K562 (cell line): ENCODE data around the gene ALG14. TPM values are rescaled to one million over a fixed set of nuclear protein-coding genes. Genes with fewer than 3 reads are reported as not detected.

Source experiments
- CEBPG ChIP-seq, 3 experiments: fragments of 200-800 bp in 1 of 3; sonication (Bioruptor generic) in 1 of 3; sonication (generic) in 1 of 3; formaldehyde crosslinking in 1 of 3; IDR thresholded peaks in 2 of 3; conservative IDR thresholded peaks in 1 of 3; 2 replicates each; pipeline versions ENCODE4 v1.6.1 to v1.8.0; 2016 to 2022; ENCODE audit warnings: missing compliant biosample characterization in 2 of 3, missing genetic modification characterization in 2 of 3, mild to moderate bottlenecking in 1 of 3, missing genetic modification reagents in 1 of 3
- FOXA1 ChIP-seq: fragments of 450-650 bp; IDR thresholded peaks from 2 replicates; pipeline ENCODE4 v1.6.1; 2016; ENCODE audit warnings: mild to moderate bottlenecking, borderline replicate concordance
- GABPB2 ChIP-seq: fragments of 250-450 bp; sonication (Bioruptor Pico); conservative IDR thresholded peaks from 2 replicates; pipeline ENCODE4 v1.5.1; 2021; ENCODE audit warnings: mild to moderate bottlenecking
- KDM2B ChIP-seq: fragments of 250-450 bp; sonication (Bioruptor Pico); IDR thresholded peaks from 2 replicates; pipeline ENCODE4 v1.8.0; 2021; ENCODE audit warnings: mild to moderate bottlenecking, moderate library complexity
- MEF2A ChIP-seq: IDR thresholded peaks from 2 replicates; pipeline ENCODE4 v1.6.1; 2011; ENCODE audit warnings: low read depth, mild to moderate bottlenecking, low read length, moderate library complexity; ENCODE audit not compliant: control insufficient read depth
- MYBL2 ChIP-seq, 2 experiments: fragments of 450-650 bp in 1 of 2; sonication (generic) in 1 of 2; formaldehyde crosslinking in 1 of 2; IDR thresholded peaks; 2 replicates each; pipeline versions ENCODE4 v1.6.1 to v1.8.1; 2017 to 2022; ENCODE audit warnings: borderline replicate concordance in 1 of 2, inconsistent platforms in 1 of 2, low read depth in 1 of 2, mild to moderate bottlenecking in 1 of 2, missing genetic modification reagents in 1 of 2, moderate library complexity in 1 of 2
- PKNOX1 ChIP-seq: fragments of 450-650 bp; IDR thresholded peaks from 2 replicates; pipeline ENCODE4 v1.6.1; 2016
- SPI1 ChIP-seq: IDR thresholded peaks from 2 replicates; pipeline ENCODE4 v1.6.1; 2011; ENCODE audit warnings: low read depth, low read length, control low read depth, borderline replicate concordance
- TEAD1 ChIP-seq, 2 experiments: fragments of 450-650 bp in 1 of 2; sonication (generic) in 1 of 2; formaldehyde crosslinking; IDR thresholded peaks; 2 replicates each; pipeline versions ENCODE4 v1.4.0 to v1.8.0; 2020 to 2022; ENCODE audit warnings: mild to moderate bottlenecking in 2 of 2, missing genetic modification reagents in 1 of 2
- ZBTB1 ChIP-seq: sonication (generic); formaldehyde crosslinking; IDR thresholded peaks from 2 replicates; pipeline ENCODE4 v1.8.1; 2023; ENCODE audit warnings: missing genetic modification reagents, low read depth, mild to moderate bottlenecking, borderline replicate concordance
- ZFP30 ChIP-seq: fragments of 250-450 bp; sonication (Bioruptor Pico); IDR thresholded peaks from 2 replicates; pipeline ENCODE4 v1.8.0; 2022; ENCODE audit warnings: moderate library complexity, mild to moderate bottlenecking, inconsistent platforms, borderline replicate concordance
- ZNF134 ChIP-seq: fragments of 250-450 bp; sonication (Bioruptor Pico); conservative IDR thresholded peaks from 2 replicates; pipeline ENCODE4 v1.4.0; 2020
- ZNF175 ChIP-seq: fragments of 200-800 bp; sonication (Bioruptor generic); IDR thresholded peaks from 2 replicates; pipeline ENCODE4 v1.6.1; 2016; ENCODE audit warnings: low read depth, mild to moderate bottlenecking, missing genetic modification characterization, missing compliant biosample characterization
- ZNF695 ChIP-seq: fragments of 450-650 bp; formaldehyde crosslinking; IDR thresholded peaks from 2 replicates; pipeline ENCODE4 v1.4.0; 2020; ENCODE audit warnings: mild to moderate bottlenecking, moderate library complexity
- ZNF79 ChIP-seq: fragments of 250-450 bp; sonication (Bioruptor Pico); IDR thresholded peaks from 2 replicates; pipeline ENCODE4 v1.4.0; 2020; ENCODE audit warnings: low read depth, mild to moderate bottlenecking, moderate library complexity
- polyA plus RNA-seq, 8 experiments: library from polyadenylated mRNA; depleted of rRNA in 4 of 8; stranded (reverse) in 5 of 8; unstranded in 3 of 8; fragments of >200 nt; fragmentation: Nextera tagmentation in 2 of 8; fragmentation: Illumina TruSeq in 1 of 8; extraction: Ambion mirVana in 2 of 8; extraction: Trizol in 1 of 8; gene quantifications; 2 replicates each; pipeline versions ENCODE4 v1.2.1 to v1.2.3, GENCODE V29; 2011 to 2014; ENCODE audit warnings: inconsistent platforms in 1 of 8, missing spikeins in 1 of 8
- total RNA-seq, 7 experiments: library from RNA; depleted of rRNA in 6 of 7; stranded (reverse); fragments of >200 nt in 6 of 7; fragmentation: Illumina TruSeq in 2 of 7; extraction: Trizol in 2 of 7; gene quantifications; 2 replicates each; pipeline versions ENCODE4 v1.2.1 to v1.2.3, GENCODE V29; 2011 to 2021; ENCODE audit warnings: low replicate concordance in 1 of 7
- TF ChIP-seq, protein P1 (sequence below): fragments of 250-450 bp; sonication (Bioruptor Pico); IDR thresholded peaks from 2 replicates; pipeline ENCODE4 v1.4.0; 2020; ENCODE audit warnings: mild to moderate bottlenecking, moderate library complexity
- TF ChIP-seq, protein P2 (sequence below): fragments of 250-450 bp; sonication (Bioruptor Pico); IDR thresholded peaks from 2 replicates; pipeline ENCODE4 v1.8.0; 2021; ENCODE audit warnings: moderate library complexity, mild to moderate bottlenecking, inconsistent platforms
- TF ChIP-seq, protein P3 (sequence below): sonication (generic); formaldehyde crosslinking; IDR thresholded peaks from 2 replicates; pipeline ENCODE4 v1.8.0; 2022; ENCODE audit warnings: missing genetic modification reagents, mild to moderate bottlenecking, borderline replicate concordance

ALG14 gene
- total and polyA plus RNA-seq, 9 of the 15 experiments (the other 6 are each of a cell fraction or from before 2014, with no cell fraction given) = 2.8 to 16.2 (median 4.9) TPM

DNA sequence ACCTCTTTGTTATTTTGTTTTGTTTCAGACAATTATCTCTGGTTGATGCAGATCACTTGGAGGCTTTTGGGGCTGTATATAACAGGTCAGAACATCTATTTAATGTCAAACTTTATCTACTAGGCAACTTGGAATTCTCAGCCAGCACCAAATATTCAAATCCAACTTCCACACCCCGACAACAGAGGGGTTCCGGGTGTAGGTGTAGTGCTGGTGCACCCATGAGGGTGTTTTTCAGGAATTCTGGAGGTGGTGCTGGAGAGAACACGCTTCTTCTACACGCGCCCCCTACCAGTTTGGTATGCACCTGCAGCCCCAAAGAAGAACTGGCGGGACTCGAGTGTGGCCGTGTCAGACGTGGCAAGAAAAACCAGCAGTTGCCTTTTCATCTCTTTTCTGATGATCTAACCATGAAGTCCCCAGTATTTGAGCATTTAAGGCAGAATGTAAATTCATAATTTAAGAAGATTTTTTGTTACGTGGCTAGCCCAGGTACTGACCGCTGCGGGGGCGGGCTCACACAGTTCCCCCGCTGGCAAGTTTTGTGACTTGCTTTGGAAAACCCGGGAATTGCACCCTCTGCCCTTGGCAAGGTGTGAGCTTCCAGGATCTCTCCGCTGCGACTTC is 43.9 kb upstream of the ALG14 start (continued):
- TF ChIP-seq PKNOX1 = no peak
- no peak for TF ChIP-seq KDM2B (CRISPR knock-in tag)
- TF ChIP-seq TEAD1 (CRISPR knock-in tag; IDR thresholded peaks at IDR 0.05) = peak; percentile 8 to 82; a peak in 1 of 4 replicates
- TF ChIP-seq ZNF134 (CRISPR knock-in tag) = no peak
- TF ChIP-seq, protein P1, sequence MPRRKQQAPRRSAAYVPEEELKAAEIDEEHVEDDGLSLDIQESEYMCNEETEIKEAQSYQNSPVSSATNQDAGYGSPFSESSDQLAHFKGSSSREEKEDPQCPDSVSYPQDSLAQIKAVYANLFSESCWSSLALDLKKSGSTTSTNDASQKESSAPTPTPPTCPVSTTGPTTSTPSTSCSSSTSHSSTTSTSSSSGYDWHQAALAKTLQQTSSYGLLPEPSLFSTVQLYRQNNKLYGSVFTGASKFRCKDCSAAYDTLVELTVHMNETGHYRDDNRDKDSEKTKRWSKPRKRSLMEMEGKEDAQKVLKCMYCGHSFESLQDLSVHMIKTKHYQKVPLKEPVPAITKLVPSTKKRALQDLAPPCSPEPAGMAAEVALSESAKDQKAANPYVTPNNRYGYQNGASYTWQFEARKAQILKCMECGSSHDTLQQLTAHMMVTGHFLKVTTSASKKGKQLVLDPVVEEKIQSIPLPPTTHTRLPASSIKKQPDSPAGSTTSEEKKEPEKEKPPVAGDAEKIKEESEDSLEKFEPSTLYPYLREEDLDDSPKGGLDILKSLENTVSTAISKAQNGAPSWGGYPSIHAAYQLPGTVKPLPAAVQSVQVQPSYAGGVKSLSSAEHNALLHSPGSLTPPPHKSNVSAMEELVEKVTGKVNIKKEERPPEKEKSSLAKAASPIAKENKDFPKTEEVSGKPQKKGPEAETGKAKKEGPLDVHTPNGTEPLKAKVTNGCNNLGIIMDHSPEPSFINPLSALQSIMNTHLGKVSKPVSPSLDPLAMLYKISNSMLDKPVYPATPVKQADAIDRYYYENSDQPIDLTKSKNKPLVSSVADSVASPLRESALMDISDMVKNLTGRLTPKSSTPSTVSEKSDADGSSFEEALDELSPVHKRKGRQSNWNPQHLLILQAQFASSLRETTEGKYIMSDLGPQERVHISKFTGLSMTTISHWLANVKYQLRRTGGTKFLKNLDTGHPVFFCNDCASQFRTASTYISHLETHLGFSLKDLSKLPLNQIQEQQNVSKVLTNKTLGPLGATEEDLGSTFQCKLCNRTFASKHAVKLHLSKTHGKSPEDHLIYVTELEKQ (CRISPR knock-in tag) = no peak
- TF ChIP-seq SPI1 = no peak
- TF ChIP-seq MEF2A = no peak
- no peak for TF ChIP-seq GABPB2
- TF ChIP-seq ZNF175 (CRISPR knock-in tag) = no peak
- no peak for TF ChIP-seq ZNF79
- TF ChIP-seq MYBL2 (IDR thresholded peaks at IDR 0.05; ENCODE audit: low read depth) = no peak
- no peak for TF ChIP-seq MYBL2 (CRISPR knock-in tag; IDR thresholded peaks at IDR 0.05; ENCODE audit: borderline replicate concordance)
- TF ChIP-seq ZFP30 (CRISPR knock-in tag) = no peak
- TF ChIP-seq, protein P2, sequence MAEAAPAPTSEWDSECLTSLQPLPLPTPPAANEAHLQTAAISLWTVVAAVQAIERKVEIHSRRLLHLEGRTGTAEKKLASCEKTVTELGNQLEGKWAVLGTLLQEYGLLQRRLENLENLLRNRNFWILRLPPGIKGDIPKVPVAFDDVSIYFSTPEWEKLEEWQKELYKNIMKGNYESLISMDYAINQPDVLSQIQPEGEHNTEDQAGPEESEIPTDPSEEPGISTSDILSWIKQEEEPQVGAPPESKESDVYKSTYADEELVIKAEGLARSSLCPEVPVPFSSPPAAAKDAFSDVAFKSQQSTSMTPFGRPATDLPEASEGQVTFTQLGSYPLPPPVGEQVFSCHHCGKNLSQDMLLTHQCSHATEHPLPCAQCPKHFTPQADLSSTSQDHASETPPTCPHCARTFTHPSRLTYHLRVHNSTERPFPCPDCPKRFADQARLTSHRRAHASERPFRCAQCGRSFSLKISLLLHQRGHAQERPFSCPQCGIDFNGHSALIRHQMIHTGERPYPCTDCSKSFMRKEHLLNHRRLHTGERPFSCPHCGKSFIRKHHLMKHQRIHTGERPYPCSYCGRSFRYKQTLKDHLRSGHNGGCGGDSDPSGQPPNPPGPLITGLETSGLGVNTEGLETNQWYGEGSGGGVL (CRISPR knock-in tag) = no peak
- no peak for TF ChIP-seq FOXA1
- no peak for TF ChIP-seq ZBTB1 (CRISPR knock-in tag)
- TF ChIP-seq CEBPG (CRISPR knock-in tag; IDR thresholded peaks at IDR 0.05) = no peak
- TF ChIP-seq CEBPG (tag; conservative IDR thresholded peaks at IDR 0.05 in 1 of 2, IDR thresholded peaks at IDR 0.05 in 1 of 2) = no peak
- no peak for TF ChIP-seq ZNF695 (CRISPR knock-in tag)
- TF ChIP-seq, protein P3, sequence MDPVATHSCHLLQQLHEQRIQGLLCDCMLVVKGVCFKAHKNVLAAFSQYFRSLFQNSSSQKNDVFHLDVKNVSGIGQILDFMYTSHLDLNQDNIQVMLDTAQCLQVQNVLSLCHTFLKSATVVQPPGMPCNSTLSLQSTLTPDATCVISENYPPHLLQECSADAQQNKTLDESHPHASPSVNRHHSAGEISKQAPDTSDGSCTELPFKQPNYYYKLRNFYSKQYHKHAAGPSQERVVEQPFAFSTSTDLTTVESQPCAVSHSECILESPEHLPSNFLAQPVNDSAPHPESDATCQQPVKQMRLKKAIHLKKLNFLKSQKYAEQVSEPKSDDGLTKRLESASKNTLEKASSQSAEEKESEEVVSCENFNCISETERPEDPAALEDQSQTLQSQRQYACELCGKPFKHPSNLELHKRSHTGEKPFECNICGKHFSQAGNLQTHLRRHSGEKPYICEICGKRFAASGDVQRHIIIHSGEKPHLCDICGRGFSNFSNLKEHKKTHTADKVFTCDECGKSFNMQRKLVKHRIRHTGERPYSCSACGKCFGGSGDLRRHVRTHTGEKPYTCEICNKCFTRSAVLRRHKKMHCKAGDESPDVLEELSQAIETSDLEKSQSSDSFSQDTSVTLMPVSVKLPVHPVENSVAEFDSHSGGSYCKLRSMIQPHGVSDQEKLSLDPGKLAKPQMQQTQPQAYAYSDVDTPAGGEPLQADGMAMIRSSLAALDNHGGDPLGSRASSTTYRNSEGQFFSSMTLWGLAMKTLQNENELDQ (CRISPR knock-in tag) = no peak
